GM11168 (cell line): ENCODE measurements around the gene PLA2G4A.

Experiments used
- in situ Hi-C: fragments of 300-500 bp; cut with MboI; formaldehyde crosslinking; loops from one replicate; pipeline ENCODE4 v1.12.0; 2022; ENCODE audit warnings: low sequenced_read_pairs; ENCODE audit not compliant: unreplicated experiment

PLA2G4A gene

GRCh38 chr1:186997877-186998276 is 169.1 kb downstream of the PLA2G4A start:
- in situ Hi-C loops, result loop anchor here (10.0 kb wide), 1 partner anchor 283 kb away; no protein-coding TSS in a partner anchor

- in situ Hi-C loops, result loop anchor here (10.0 kb wide), 1 partner anchor 285 kb away; no protein-coding TSS in a partner anchor
These were observed 170.8 kb downstream of the PLA2G4A start for GRCh38 chr1:186999506-186999905.

GRCh38 chr1:187001198-187001889 is 172.6 kb downstream of the PLA2G4A start:
- in situ Hi-C loops, result no loop called here

GRCh38 chr1:187003353-187003752 is 174.6 kb downstream of the PLA2G4A start:
- in situ Hi-C loops, result no loop called here

GRCh38 chr1:187006896-187007295 is 178.1 kb downstream of the PLA2G4A start:
- in situ Hi-C loops, result no loop called here

- in situ Hi-C loops, result no loop called here
These were observed 180.6 kb downstream of the PLA2G4A start for GRCh38 chr1:187009320-187009719.

- in situ Hi-C loops, result no loop called here
These were observed 182.0 kb downstream of the PLA2G4A start for GRCh38 chr1:187010571-187011309.

GRCh38 chr1:187013582-187014200 is 184.9 kb downstream of the PLA2G4A start:
- in situ Hi-C loops, result no loop called here

GRCh38 chr1:187018291-187018690 is 189.5 kb downstream of the PLA2G4A start:
- in situ Hi-C loops, result no loop called here

GRCh38 chr1:187027253-187027652 is 198.5 kb downstream of the PLA2G4A start:
- in situ Hi-C loops, result no loop called here

GRCh38 chr1:187032316-187032981 is 203.7 kb downstream of the PLA2G4A start:
- in situ Hi-C loops, result no loop called here

GRCh38 chr1:187032982-187033692 is 204.4 kb downstream of the PLA2G4A start:
- in situ Hi-C loops, result no loop called here

GRCh38 chr1:187033693-187034390 is 205.1 kb downstream of the PLA2G4A start:
- in situ Hi-C loops, result no loop called here

GRCh38 chr1:187034501-187034900 is 205.8 kb downstream of the PLA2G4A start:
- in situ Hi-C loops, result no loop called here

GRCh38 chr1:187037973-187038553 is 209.3 kb downstream of the PLA2G4A start:
- in situ Hi-C loops, result no loop called here
